Nephron (organoid): ENCODE measurements around the gene CCDC192.

Source experiments
- H3K27ac Mint-ChIP-seq, 3 experiments: 2 replicates each; pipeline ENCODE4 v1.8.0; 2020; ENCODE audit warnings: mixed read lengths in 3 of 3, mild to moderate bottlenecking in 2 of 3, moderate library complexity in 1 of 3
- H3K27me3 Mint-ChIP-seq: 2 replicates; pipeline ENCODE4 v1.8.0; 2021; ENCODE audit warnings: low read depth, mild to moderate bottlenecking, moderate library complexity, mixed read lengths
- H3K36me3 Mint-ChIP-seq: 2 replicates; pipeline ENCODE4 v1.8.0; 2020; ENCODE audit warnings: low read depth, mixed read lengths
- H3K4me1 Mint-ChIP-seq: 2 replicates; pipeline ENCODE4 v1.8.0; 2020; ENCODE audit warnings: mixed read lengths
- H3K4me3 Mint-ChIP-seq, 3 experiments: 2 replicates each; pipeline ENCODE4 v1.8.0; 2020; ENCODE audit warnings: mild to moderate bottlenecking in 3 of 3, mixed read lengths in 3 of 3, moderate library complexity in 2 of 3
- H3K9me3 Mint-ChIP-seq: 2 replicates; pipeline ENCODE4 v1.8.0; 2020; ENCODE audit warnings: mixed read lengths
- CTCF ChIP-seq, 3 experiments: fragments of 200-600 bp; sonication (generic); IDR thresholded peaks; one replicate each; pipeline ENCODE4 v1.5.0; 2021; ENCODE audit warnings: antibody characterized with exemption in 3 of 3; ENCODE audit not compliant: unreplicated experiment in 3 of 3

CCDC192 gene

GRCh38 chr5:127938746-127939145 lies 235.6 kb downstream of the CCDC192 start:
- Mint-ChIP-seq H3K27ac (no peak overlapping the region), H3K4me1 (peaks cover 12% of the 10 kb centered on the region), H3K36me3 (no peaks in the 10 kb centered on the region), H3K27me3 (peaks cover 5% of the 10 kb centered on the region), H3K4me3 (no peak overlapping the region), H3K9me3 (no peaks in the 10 kb centered on the region)
- no peak for TF ChIP-seq CTCF (IDR thresholded peaks at IDR 0.05; ENCODE audit: unreplicated experiment in 3 of 3)

GRCh38 chr5:127940854-127941253 lies 237.7 kb downstream of the CCDC192 start:
- H3K4me3 Mint-ChIP-seq = no peak overlapping the region
- no peaks in the 10 kb centered on the region for H3K9me3 Mint-ChIP-seq

GRCh38 chr5:127941646-127942045 lies 238.5 kb downstream of the CCDC192 start:
- Mint-ChIP-seq H3K4me3 (peak overlapping the region; percentile 7 to 44 (median 12)), H3K9me3 (no peaks in the 10 kb centered on the region), H3K4me1 (peaks cover 12% of the 10 kb centered on the region), H3K27ac (peak overlapping the region in 2 of 3 experiments; percentile 2 to 34), H3K36me3 (no peaks in the 10 kb centered on the region), H3K27me3 (peaks cover 1% of the 10 kb centered on the region)
- no peak for TF ChIP-seq CTCF (IDR thresholded peaks at IDR 0.05; ENCODE audit: unreplicated experiment in 3 of 3)

More at GRCh38 chr5:127940854-127941253, 237.7 kb downstream of the CCDC192 start:
- peaks cover 12% of the 10 kb centered on the region for H3K4me1 Mint-ChIP-seq
- TF ChIP-seq CTCF (IDR thresholded peaks at IDR 0.05; ENCODE audit: unreplicated experiment in 3 of 3) = no peak
- peaks cover 5% of the 10 kb centered on the region for H3K27me3 Mint-ChIP-seq
- H3K27ac Mint-ChIP-seq = no peak overlapping the region
- no peaks in the 10 kb centered on the region for H3K36me3 Mint-ChIP-seq

GRCh38 chr5:127942246-127943060 lies 239.3 kb downstream of the CCDC192 start:
- Mint-ChIP-seq H3K9me3 (no peaks in the 10 kb centered on the region), H3K4me1 (peaks cover 12% of the 10 kb centered on the region), H3K36me3 (no peaks in the 10 kb centered on the region), H3K27me3 (no peaks in the 10 kb centered on the region), H3K27ac (no peak overlapping the region), H3K4me3 (no peak overlapping the region)
- TF ChIP-seq CTCF (IDR thresholded peaks at IDR 0.05; ENCODE audit: unreplicated experiment in 3 of 3) = no peak

GRCh38 chr5:127943061-127943371 lies 239.8 kb downstream of the CCDC192 start:
- Mint-ChIP-seq H3K4me3 (no peak overlapping the region), H3K9me3 (no peaks in the 10 kb centered on the region), H3K27me3 (no peaks in the 10 kb centered on the region), H3K36me3 (no peaks in the 10 kb centered on the region), H3K4me1 (peaks cover 12% of the 10 kb centered on the region), H3K27ac (no peak overlapping the region)
- TF ChIP-seq CTCF (IDR thresholded peaks at IDR 0.05; ENCODE audit: unreplicated experiment in 3 of 3) = no peak

GRCh38 chr5:127944125-127944524 lies 240.9 kb downstream of the CCDC192 start:
- H3K27me3 Mint-ChIP-seq = no peaks in the 10 kb centered on the region
- TF ChIP-seq CTCF (IDR thresholded peaks at IDR 0.05; ENCODE audit: unreplicated experiment in 3 of 3) = no peak
- no peaks in the 10 kb centered on the region for H3K9me3 Mint-ChIP-seq
- H3K4me1 Mint-ChIP-seq = peaks cover 12% of the 10 kb centered on the region
- no peaks in the 10 kb centered on the region for H3K36me3 Mint-ChIP-seq
- H3K27ac Mint-ChIP-seq = no peak overlapping the region
- no peak overlapping the region for H3K4me3 Mint-ChIP-seq
